ENCODE measurements around the gene SUCLG1. TPM values are rescaled to one million over a fixed set of nuclear protein-coding genes. Genes with fewer than 3 reads are reported as not detected.

SUCLG1 gene
- total RNA-seq, 1 experiment from 2014 or later, result 83.4 TPM

GRCh38 chr2:84497285-84497684, 38.2 kb upstream of the SUCLG1 start:
- H3K9me3 ChIP-seq (ENCODE audit: low read length), result no peaks in the 10 kb centered on the region
- no peak overlapping the region for H3K9ac ChIP-seq (ENCODE audit: low read length)
- no peaks in the 10 kb centered on the region for H3K27me3 ChIP-seq (ENCODE audit: low read length)
- H3K4me1 ChIP-seq (ENCODE audit: insufficient read depth, low read length), result peaks cover 18% of the 10 kb centered on the region
- ATAC-seq, result no peak
- ChIA-PET POLR2A (ENCODE audit: unreplicated experiment) (interaction anchor here (0.6 kb wide), 1 partner anchor 25 kb away, joined by 6 read pairs; no protein-coding TSS in a partner anchor), CTCF (interaction anchor here (0.5 kb wide), 1 partner anchor 385 kb away, joined by 5 read pairs; no protein-coding TSS in a partner anchor)
- no peak overlapping the region for H3K4me3 ChIP-seq (ENCODE audit: low read length)
- no peak for DNase-seq
- H3K9me2 ChIP-seq (replicated peaks; ENCODE audit: low read length), result no peaks in the 10 kb centered on the region
- H3K36me3 ChIP-seq (ENCODE audit: low read depth, low read length), result no peaks in the 10 kb centered on the region
- no peak overlapping the region for H3K27ac ChIP-seq (ENCODE audit: low read length)
- no peaks in the 10 kb centered on the region for H4K20me1 ChIP-seq (ENCODE audit: low read length)
- no peaks in the 10 kb centered on the region for H3K79me2 ChIP-seq (ENCODE audit: low read length)
- no peak for TF ChIP-seq CTCF (conservative IDR thresholded peaks at IDR 0.05; ENCODE audit: low read depth, low read length)
- TF ChIP-seq EZH2phosphoT487 (IDR thresholded peaks at IDR 0.05; ENCODE audit: borderline replicate concordance, low read length), result no peak
- TF ChIP-seq EZH2 (IDR thresholded peaks at IDR 0.05; ENCODE audit: low read length, unreplicated experiment), result no peak
- intact Hi-C loops (cut with micrococcal nuclease), result loop anchor here (5.0 to 10.0 kb wide), 2 partner anchors 430 to 798 kb away; no protein-coding TSS in a partner anchor
- H3F3A ChIP-seq (ENCODE audit: low read length, unreplicated experiment), result no peaks in the 10 kb centered on the region
- no TSS peak for BruUV-seq (replicated peaks)
- no peak overlapping the region for H3K4me2 ChIP-seq (ENCODE audit: low read length)
- no peak overlapping the region for H2AFZ ChIP-seq (ENCODE audit: low read length)

GRCh38 chr2:84496386-84496785, 37.3 kb upstream of the SUCLG1 start:
- H3K4me1 ChIP-seq (ENCODE audit: insufficient read depth, low read length), result peaks cover 18% of the 10 kb centered on the region
- H3K36me3 ChIP-seq (ENCODE audit: low read depth, low read length), result no peaks in the 10 kb centered on the region
- H3F3A ChIP-seq (ENCODE audit: low read length, unreplicated experiment), result no peaks in the 10 kb centered on the region
- DNase-seq, result no peak
- no peaks in the 10 kb centered on the region for H4K20me1 ChIP-seq (ENCODE audit: low read length)
- H3K27me3 ChIP-seq (ENCODE audit: low read length), result no peaks in the 10 kb centered on the region
- ChIA-PET CTCF (no interaction called here), POLR2A (ENCODE audit: unreplicated experiment) (no interaction called here)
- H3K4me3 ChIP-seq (ENCODE audit: low read length), result no peak overlapping the region
- H3K9me2 ChIP-seq (replicated peaks; ENCODE audit: low read length), result no peaks in the 10 kb centered on the region
- BruUV-seq (replicated peaks), result no TSS peak
- no peak overlapping the region for H3K27ac ChIP-seq (ENCODE audit: low read length)
- no peak overlapping the region for H2AFZ ChIP-seq (ENCODE audit: low read length)
- TF ChIP-seq EZH2 (IDR thresholded peaks at IDR 0.05; ENCODE audit: low read length, unreplicated experiment) (no peak), EZH2phosphoT487 (IDR thresholded peaks at IDR 0.05; ENCODE audit: borderline replicate concordance, low read length) (no peak), CTCF (conservative IDR thresholded peaks at IDR 0.05; ENCODE audit: low read depth, low read length) (no peak)
- no peaks in the 10 kb centered on the region for H3K9me3 ChIP-seq (ENCODE audit: low read length)
- no peak overlapping the region for H3K4me2 ChIP-seq (ENCODE audit: low read length)
- no peaks in the 10 kb centered on the region for H3K79me2 ChIP-seq (ENCODE audit: low read length)
- H3K9ac ChIP-seq (ENCODE audit: low read length), result no peak overlapping the region
- intact Hi-C loops (cut with micrococcal nuclease), result loop anchor here (5.0 to 10.0 kb wide), 2 partner anchors 431 to 798 kb away; no protein-coding TSS in a partner anchor
- no peak for ATAC-seq

DNA sequence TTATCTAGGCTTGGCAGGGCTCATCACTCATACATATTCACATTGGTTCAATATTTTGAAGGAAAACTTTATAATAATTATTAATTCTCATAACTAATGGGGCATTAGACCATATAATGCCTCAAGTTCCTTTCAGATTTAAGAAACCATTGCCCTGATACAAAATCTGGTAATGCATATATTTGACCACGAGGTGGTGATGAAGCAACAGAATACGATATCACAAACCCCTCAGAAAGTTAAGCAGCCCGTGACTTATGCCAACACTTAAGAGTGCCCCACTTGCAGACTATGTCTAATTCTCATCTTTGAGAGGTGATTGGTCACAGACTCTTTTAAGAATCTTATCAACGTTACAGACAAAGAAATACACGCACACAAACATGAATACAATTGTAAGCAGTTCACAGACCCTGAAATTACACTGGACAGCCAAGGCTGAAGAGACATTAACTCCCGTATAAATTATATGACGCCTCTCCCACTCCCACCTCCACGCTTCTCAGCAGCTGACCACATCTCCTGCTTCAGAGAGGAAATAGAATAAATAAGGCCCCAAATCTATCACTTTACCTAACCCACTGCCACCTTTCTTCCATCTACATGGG, 36.6 kb upstream of the SUCLG1 start:
- peak; percentile 74 for ATAC-seq
- no peak overlapping the region for H3K9ac ChIP-seq (ENCODE audit: low read length)
- TF ChIP-seq EZH2phosphoT487 (IDR thresholded peaks at IDR 0.05; ENCODE audit: borderline replicate concordance, low read length) (no peak), CTCF (conservative IDR thresholded peaks at IDR 0.05; ENCODE audit: low read depth, low read length) (peak; percentile 77), EZH2 (IDR thresholded peaks at IDR 0.05; ENCODE audit: low read length, unreplicated experiment) (no peak)
- H3K27ac ChIP-seq (ENCODE audit: low read length), result no peak overlapping the region
- no peaks in the 10 kb centered on the region for H3K9me2 ChIP-seq (replicated peaks; ENCODE audit: low read length)
- no peak overlapping the region for H3K4me3 ChIP-seq (ENCODE audit: low read length)
- intact Hi-C loops (cut with micrococcal nuclease), result loop anchor here (1.0 to 10.0 kb wide), 4 partner anchors 136 to 799 kb away; no protein-coding TSS in a partner anchor
- H2AFZ ChIP-seq (ENCODE audit: low read length), result 0 out of 2 replicates have a peak overlapping the region, but pooled peaks have one; percentile 3
- H3K36me3 ChIP-seq (ENCODE audit: low read depth, low read length), result no peaks in the 10 kb centered on the region
- H3K4me2 ChIP-seq (ENCODE audit: low read length), result no peak overlapping the region
- CTCF ChIA-PET, result no interaction called here
- peaks cover 18% of the 10 kb centered on the region for H3K4me1 ChIP-seq (ENCODE audit: insufficient read depth, low read length)
- no peaks in the 10 kb centered on the region for H3K79me2 ChIP-seq (ENCODE audit: low read length)
- no peaks in the 10 kb centered on the region for H3K27me3 ChIP-seq (ENCODE audit: low read length)
- DNase-seq, result peak; percentile 72
- BruUV-seq (replicated peaks), result no TSS peak
- H4K20me1 ChIP-seq (ENCODE audit: low read length), result no peaks in the 10 kb centered on the region
- H3K9me3 ChIP-seq (ENCODE audit: low read length), result no peaks in the 10 kb centered on the region
- no peaks in the 10 kb centered on the region for H3F3A ChIP-seq (ENCODE audit: low read length, unreplicated experiment)
- POLR2A ChIA-PET (ENCODE audit: unreplicated experiment), result no interaction called here
